ENCODE measurements around the gene SNRPB.
A peak's percentile ranks its signal among the peaks of the same experiment; 100 is the strongest.
"Not testable (repeated sequence)": the region's sequence is repeated elsewhere in the genome, so short reads cannot be mapped to it uniquely, and the experiment has no call there.

The SNRPB gene

GRCh38 chr20:2470423-2471193 lies at the start of gene SNRPB:
Gene SNRPB (minus strand): TSS chr20:2470789. CDS start chr20:2470690, 99 bp downstream.
- DNase-seq (ENCODE audit: low read depth), result peak; percentile 91

DNA sequence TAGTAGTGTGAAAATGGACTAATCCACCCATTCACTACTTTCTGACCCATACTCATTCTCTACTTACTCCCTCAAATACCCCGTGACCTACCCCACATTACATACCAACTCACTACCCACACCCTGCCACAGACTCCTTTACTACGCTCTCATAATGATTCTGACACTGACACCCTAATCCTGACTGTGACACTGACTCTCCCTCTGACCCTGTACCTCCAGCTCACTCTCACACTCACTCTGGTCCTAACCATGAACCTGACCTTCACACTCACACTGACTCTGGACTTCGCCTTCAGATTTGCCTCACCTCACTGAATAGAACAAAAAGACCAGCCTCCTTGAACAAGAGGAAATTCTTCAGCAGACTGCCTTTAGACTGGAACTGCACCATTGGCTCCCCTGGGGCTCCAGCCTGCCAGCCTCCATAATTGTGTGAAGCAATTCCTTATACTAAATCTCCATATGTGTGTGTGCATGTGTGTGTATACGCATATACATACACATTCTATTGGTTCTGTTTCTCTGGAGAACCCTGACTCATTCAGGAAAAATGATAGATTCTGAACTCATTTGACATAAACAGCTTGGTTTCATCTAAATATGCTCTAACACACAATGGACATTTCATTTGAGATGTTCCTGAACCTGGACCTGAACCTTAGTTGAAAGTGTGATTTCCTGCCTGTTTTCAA lies 48.7 kb upstream of the SNRPB start:
- DNase-seq (ENCODE audit: low read depth), result no peak

DNA sequence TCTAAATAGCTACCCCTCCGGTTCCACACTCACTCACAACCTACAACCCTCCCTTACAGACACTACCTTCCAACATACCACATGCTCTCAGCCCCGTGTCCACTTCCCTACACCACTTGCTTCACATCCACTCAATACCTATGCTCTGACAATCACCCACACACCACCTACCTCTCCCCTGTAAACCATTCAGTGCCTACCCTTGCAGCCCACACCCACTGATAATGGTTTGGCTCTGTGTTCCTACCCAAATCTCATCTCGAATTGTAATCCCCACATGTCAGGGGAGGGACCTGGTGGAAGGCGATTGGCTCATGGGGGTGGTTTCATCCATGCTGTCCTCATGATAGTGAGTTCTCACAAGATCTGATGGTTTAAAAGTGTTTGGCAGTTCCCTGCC lies 48.0 kb upstream of the SNRPB start:
- no peak for DNase-seq (ENCODE audit: low read depth)

DNA sequence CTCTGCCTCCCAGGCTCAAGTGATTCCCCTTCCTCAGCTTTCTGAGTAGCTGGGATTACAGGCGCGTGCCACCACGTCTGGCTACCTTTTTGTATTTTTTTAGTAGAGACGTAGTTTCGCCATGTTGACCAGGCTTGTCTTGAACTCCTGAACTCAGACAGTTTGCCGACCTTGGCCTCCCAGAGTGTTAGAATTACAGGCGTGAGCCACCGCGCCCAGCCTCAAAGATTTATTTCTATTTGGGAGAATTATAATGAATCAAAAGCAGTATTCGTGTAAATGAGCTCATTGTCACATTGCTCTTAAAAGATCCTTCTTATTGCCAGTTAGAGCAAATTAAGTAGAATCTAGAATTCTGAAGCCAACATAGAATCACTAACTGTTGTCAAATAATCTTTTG lies 47.5 kb upstream of the SNRPB start:
- DNase-seq (ENCODE audit: low read depth), result no peak

DNA sequence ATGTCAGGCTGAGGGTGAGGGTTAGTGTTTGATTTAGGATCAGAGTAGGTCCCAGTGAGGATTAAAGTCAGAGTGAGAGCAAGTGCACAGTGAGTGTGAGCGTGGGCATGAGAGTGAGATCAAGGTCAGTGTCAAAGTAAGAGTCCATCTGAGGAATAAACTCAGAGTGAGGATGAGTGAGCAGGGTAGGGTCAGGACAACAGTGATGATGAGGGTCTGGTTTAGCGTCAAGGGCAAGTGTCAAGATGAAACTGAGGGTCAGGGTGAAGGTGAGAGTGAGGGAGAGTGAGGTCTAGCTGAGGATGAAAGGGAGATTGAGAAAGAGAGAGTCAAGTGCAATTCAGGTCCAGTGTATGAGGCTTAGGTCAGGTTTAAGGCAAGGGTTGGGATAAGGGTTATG lies 45.8 kb upstream of the SNRPB start:
- DNase-seq (ENCODE audit: low read depth), result no peak

- DNase-seq (ENCODE audit: low read depth), result no peak
Measured at GRCh38 chr20:2515203-2515602, 44.6 kb upstream of the SNRPB start.

- DNase-seq (ENCODE audit: low read depth), result no peak
Measured at GRCh38 chr20:2509794-2510193, 39.2 kb upstream of the SNRPB start.

DNA sequence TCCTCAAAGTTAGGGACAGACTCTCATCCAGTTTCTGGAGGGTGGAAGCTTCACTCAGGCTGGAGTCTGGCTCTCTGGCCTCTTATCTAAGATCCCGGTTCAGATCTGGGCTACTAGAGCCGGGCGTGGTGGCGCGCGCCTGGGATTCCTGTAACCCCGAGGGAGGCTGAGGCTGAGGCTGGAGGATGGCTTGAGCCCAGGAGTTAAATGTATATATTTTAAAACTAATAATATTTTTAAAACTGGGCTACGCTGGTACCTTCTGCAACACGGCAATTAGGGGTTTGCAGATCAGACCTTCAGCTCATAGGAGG lies 38.8 kb upstream of the SNRPB start:
- no peak for DNase-seq (ENCODE audit: low read depth)

DNA sequence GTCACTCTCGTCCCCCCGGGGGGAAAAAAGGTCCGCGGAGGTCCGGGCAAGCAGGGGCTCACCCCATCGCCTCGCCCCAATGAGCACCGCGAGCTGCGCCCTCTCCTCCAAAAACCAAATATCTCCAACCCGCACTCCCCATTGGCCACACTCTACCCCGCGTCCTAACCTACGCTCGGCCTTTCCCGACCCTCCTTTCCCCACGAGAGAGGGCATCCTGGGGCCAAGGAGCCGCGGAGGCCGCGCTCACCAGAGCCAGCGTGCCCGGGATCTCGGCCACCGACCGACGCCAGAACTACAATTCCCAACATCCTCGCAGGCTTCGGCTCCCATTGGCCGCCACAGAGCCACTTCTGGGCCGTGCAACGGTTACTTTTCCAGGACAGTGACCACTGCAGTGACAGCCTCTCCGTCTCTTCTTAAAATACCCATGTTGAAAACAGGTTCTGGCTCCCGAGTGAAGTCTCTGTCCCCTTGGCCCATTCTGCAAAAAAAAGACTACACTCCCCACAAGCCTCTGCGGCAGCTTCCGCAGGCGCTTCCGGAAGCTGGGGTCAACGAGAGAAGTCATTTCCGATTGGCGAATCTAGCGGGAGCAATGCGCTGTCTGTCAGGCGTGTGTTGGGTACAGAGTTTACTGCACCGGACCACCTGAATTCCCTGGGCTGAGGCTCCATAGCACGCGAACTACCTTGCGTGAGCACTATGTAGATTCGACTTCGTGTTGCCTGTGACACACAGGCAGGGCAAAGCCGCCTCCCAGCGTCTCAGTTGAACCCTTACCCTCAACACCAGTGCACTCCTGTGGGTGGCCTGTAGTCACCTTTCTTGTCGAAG lies 38.3 kb upstream of the SNRPB start, which contains the start of gene ZNF343:
ZNF343 (minus strand) TSS at position 285 of the 837 bp plus-strand sequence. CDS start 15,020 bp downstream, outside the sequence.
- peak; percentile 63 for DNase-seq (ENCODE audit: low read depth)

- DNase-seq (ENCODE audit: low read depth), result no peak
Measured at GRCh38 chr20:2507875-2508630, 37.5 kb upstream of the SNRPB start.

DNA sequence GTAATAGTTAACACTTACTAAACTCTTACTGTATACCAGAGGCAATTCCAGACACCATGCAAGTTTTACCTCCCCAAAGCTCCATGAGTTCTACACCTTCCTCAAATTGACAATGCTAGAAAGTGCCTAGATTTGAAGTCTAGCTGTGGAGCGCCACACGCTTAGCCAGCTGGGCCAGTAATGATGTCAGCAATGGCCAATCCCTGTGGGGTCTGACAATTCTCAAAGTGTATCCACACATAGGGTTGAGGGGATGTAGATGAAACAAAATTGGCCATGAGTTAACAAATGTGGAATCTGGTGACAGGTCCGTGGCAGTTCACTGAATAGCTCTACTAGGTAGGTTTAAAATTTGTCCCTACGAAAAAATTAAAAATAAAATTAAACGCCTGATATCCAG lies 36.9 kb upstream of the SNRPB start:
- DNase-seq (ENCODE audit: low read depth), result no peak

DNA sequence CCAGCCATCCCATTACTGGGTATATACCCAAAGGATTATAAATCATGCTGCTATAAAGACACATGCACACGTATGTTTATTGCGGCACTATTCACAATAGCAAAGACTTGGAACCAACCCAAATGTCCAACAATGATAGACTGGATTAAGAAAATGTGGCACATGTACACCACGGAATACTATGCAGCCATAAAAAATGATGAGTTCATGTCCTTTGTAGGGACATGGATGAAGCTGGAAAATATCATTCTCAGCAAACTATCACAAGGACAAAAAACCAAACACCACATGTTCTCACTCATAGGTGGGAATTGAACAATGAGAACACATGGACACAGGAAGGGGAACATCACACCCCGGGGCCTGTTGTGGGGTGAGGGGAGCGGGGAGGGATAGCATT lies 35.8 kb upstream of the SNRPB start:
- not testable (repeated sequence) for DNase-seq (ENCODE audit: low read depth)

GRCh38 chr20:2504803-2505202 lies 34.2 kb upstream of the SNRPB start:
- DNase-seq (ENCODE audit: low read depth), result not testable (repeated sequence)

DNA sequence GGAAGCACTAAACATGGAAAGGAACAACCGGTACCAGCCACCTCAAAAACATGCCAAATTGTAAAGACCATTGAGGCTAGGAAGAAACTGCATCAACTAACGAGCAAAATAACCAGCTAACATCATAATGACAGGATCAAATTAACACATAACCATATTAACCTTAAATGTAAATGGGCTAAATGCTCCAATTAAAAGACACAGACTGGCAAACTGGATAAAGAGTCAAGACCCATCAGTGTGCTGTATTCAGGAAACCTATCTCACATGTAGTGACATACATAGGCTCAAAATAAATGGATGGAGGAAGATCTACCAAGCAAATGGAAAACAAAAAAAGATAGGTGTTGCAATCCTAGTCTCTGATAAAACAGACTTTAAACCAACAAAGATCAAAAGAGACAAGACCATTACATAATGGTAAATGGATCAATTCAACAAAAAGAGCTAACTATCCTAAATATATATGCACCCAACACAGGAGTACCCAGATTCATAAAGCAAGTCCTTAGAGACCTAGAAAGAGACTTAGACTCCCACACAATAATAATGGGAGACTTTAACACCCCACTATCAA lies 32.3 kb upstream of the SNRPB start:
- not testable (repeated sequence) for DNase-seq (ENCODE audit: low read depth)

DNA sequence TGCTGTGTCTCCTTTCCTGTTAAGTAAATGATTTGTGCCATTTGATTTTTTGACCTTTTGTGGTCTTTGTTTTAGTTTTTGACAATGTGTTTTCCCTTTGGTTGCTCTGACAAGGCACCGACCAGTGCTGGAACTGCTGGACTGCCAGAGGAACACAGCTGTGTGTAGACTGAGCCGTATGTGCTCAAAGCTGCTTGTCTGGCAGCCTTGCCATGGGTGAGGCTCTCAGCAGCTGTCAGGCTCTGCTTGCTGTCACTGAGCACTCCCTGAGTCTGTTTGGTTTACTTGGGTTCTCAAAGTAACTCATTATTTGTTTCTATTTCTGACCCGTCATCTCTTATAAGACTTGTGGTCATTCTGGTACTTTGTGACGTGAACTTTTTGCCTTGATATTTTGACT lies 15.1 kb upstream of the SNRPB start:
- DNase-seq (ENCODE audit: low read depth), result no peak

DNA sequence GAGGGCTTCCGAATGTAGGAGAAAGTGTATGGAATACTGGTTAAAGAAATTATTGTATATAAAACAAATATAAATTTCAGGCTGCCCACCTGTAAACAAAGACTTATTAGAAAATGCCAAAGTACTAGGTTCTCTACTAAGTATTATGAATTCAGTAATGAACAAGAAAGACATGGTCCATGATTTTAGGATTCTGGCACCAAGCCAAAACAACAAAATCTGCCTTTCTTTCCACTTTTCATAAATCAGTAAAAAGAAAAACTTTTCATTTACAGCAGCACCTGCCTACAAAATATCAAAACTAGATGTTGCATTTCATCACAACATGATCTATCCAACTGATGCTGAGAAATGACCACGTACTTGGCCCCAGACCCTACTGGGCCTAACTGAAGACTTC lies 14.5 kb upstream of the SNRPB start:
- DNase-seq (ENCODE audit: low read depth), result no peak

DNA sequence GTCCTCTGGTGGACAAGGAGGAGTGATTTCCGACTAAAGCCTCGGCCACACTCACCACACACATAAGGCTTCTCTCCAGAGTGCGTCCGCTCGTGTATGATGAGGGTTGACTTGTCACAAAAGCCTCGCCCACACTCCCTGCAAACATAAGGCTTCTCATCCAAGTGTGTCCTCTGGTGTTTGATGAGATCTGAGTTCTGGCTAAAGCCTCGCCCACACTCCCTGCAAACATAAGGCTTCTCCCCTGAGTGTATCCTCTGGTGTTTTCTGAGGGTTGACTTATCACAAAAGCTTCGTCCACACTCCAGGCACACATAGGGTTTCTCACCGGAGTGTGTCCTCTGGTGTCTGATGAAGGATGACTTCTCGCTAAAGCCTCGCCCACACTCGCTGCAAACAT lies 12.9 kb upstream of the SNRPB start:
- no peak for DNase-seq (ENCODE audit: low read depth)

- DNase-seq (ENCODE audit: low read depth), result no peak
Measured at GRCh38 chr20:2480381-2480780, 9.8 kb upstream of the SNRPB start.

GRCh38 chr20:2476742-2477615 lies 6.4 kb upstream of the SNRPB start:
- no peak for DNase-seq (ENCODE audit: low read depth)

DNA sequence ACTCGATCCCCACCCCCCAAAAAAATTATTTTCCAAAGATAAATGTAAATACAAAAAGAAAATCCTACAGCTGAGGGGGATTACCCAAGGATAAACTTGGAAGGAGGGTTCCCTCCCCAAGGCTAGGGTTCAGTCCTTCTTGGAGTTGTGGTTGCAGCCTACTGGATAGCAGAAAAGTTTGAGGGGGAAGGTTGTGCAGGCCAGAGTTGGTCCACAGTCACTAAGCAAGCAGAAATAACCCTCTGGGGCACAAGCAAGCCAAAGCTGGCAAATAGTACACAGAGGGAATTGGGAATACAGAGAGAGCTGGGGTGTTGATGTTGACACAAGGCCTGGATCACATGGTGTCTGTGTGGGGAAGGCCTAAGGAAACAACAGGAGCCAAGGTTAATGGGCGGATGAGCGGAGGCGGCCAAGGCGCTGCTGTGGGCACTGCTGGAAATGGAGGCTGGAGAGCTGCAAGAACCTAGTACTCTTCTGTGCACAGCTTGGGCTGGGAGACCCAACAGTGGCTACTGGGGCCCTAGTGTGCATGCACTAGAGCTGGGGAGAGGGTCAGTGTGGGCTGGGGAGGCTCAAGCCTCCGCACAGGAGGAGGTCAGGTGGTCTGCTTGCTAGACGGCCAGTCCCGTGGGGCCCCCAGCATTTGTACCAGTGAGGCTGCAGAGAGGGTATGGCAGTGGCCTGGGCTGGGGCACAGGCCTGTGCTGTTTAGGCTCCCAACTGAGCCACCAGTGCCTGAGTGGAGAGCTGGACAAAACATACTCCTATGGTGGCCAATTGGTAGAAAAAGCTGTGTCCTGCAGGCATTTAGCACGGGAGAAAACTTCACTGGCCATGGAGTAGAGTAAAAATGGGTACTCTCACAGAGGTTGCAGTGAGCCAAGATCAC lies 5.5 kb upstream of the SNRPB start:
- no peak for DNase-seq (ENCODE audit: low read depth)
